NAMALWA (cell line): ENCODE measurements around the gene ADSS2.
"Not testable (repeated sequence)": the region's sequence is repeated elsewhere in the genome, so short reads cannot be mapped to it uniquely, and the experiment has no call there.

Experiments used
- DNase-seq: peaks from one replicate; pipeline ENCODE4 v3.0.0-alpha.2; 2015; ENCODE audit warnings: low spot score

ADSS2 gene

DNA sequence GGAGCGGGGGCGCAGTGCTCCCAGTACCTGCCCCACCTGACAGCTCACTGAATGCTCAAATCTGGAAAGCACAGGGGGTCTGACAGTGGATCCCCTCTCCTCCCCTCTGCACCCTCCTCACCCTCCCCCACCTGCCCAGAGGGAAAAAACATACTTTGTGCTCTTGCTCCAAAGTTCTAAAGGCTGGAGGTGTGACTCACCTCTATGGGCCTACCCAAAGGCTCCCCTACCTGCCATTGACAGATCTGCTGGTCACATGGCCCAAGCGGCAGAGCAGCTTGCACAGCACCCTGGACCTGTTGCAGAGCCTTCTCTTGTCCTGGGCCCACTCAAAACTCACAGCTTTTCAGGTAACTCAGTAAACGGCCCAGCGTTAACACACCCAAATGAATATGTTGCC lies 55.7 kb downstream of the ADSS2 start:
- DNase-seq = no peak

DNA sequence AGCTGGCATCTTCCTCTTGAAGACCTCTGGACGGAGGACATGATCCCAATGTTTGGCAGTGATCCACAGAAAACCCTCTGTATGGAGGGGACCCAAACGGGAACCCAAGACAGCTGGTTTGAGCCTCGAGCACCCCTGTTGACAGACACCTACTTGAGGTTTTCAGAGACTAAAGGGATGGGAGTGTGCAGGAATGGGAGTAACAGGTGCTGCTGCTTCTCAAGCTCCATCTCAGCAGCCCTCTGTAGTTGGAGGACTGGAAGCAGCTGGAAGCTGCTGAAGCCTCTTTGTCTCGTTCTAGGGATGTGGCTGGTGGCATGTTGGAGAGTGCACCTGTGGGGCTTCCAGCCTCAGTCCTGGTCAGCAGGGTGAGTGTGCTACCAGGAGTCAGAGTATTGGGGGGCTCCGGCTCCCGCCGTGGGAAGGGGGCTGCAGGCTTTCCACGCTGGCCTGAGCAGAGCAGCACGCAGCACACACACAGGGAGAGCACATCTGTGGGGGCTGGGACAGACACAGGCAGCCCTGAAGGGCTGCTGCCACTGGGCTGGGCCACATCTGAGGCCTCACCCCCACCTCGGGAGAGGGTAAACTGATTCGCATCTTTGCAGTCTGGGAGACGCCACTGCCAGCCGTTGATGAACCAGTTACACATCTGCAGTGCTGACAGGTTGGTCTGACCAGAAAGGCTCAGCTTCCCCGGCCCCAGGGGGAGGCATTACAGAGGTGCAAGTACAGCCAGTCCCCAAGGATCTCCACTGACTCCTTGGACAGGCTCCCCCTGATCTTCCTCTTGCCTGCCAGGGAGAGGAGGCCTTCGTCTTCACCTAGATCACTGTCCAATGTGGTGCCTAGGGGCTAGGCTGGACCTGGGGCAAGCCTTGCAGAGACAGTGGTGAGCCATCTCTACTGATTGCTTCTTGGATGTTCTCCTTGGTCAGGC lies 56.6 kb downstream of the ADSS2 start:
- DNase-seq = no peak

DNA sequence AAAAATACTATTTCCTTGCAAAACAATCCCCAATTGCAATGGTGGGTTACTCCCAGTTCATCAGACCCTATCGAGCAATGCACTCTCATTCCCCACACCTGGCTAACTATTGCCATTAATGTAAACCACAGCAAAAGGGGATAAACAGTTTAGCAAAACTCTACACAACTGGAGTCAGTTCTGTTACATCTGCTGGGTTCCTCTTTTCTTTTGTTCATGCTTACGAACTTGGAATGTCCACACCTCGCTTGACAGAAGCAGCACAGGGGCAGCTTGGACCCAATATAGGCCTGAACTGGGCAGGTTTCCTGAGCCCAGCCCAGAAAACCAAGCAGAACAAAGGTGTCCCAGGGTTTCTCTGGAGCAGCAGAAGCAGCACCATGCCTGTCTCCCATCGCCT lies 57.4 kb downstream of the ADSS2 start:
- no peak for DNase-seq

DNA sequence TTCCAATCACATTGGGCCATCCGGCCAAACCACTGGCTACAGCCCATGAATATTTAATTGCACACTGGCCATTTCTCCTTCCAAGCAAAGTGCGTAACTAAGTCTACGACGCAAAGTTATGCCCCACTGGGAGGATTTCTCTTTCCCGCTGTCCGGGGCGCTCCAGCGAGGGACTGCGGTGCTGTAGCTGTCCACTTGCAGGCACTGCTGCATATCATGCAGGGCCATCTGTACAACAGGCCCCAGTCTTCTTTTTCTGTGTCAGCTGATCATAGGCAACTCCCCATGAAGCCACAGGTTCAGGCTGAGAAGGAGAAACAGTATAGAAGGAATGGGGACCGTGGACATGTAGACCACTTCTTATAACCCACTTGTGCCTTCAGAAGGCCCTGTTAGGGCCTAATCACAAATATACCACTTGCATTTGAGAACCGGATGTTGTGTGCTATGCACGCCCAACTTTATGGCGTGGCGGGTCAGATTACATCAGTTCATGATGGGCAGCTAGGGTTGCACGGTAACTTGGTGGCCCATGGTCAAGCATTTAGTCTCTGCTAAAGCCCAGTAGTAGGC lies 58.0 kb downstream of the ADSS2 start:
- DNase-seq = no peak

DNA sequence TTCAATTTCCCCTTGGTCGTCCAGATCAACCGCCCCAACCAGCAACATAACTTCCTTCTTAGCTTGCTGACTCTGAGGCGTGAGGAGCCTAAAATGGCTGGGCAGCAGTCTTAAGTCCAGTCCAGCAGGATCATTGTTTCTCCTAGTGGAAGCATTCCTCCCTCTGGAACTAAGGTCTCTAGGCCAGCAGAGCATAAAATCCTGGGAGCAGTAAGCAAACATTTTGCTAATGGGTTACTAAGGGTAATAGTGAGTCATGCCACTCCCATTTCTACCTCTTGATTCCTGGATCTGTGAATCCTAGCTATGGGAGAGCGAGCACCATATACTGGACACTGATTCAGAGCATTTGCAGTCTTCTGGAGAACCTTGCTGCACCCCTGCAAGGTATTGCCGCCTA lies 59.9 kb downstream of the ADSS2 start:
- DNase-seq = no peak

DNA sequence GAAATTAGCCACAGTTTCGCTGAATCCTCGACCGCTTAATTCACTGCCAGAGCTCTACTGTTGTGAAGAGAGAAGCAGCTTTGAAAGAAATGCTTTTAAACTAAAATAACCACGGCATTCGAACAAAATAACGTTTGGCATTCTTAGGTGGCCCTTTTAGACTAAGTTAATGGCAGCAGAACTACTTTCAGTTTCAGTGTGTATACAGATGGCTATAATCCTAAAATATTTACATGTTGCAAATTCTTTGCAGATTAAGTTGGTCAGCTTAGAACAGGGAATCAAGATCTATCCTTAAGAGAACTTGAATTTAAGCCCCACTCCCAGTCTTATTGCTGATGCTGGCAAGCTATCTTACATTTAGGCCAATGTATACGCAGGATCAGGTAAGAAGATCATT lies 62.7 kb downstream of the ADSS2 start:
- no peak for DNase-seq

DNA sequence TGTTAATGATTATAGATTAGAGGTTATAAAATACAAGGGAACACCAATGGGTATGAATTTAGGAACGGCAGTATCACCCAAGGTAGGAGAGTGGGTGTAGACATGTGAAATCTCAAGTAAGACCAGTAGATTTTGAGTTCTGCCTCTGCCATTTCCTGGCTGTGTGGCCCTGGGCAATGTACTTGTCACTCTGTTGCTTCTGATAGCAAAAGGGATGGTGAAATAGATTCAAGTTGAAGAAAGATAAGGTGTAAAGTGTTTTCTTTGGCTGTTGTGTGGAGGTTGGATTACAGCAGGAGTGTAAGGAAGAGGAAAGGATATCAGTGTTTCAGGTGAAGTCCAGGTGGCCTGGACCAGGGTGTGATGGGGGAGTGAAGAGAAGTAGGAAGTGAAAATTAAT lies 64.3 kb downstream of the ADSS2 start:
- no peak for DNase-seq

DNA sequence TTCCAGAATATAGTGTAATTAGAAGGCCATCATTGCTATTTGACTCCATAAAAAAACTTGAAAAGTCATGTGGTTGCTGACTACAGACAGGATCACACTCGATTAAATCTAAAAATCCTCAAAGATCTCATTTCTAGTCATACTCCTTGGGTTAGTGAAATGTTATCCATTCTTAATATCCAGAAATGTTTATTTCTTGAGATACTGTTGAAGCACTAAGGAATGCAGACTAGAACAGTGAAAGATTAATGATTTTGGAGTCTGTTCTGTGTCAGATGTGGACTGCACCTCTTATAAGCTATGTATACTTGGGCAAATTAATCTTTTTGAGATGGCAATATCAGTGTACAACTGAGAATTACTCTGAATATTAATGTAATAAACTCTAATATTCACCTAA lies 65.1 kb downstream of the ADSS2 start:
- no peak for DNase-seq

DNA sequence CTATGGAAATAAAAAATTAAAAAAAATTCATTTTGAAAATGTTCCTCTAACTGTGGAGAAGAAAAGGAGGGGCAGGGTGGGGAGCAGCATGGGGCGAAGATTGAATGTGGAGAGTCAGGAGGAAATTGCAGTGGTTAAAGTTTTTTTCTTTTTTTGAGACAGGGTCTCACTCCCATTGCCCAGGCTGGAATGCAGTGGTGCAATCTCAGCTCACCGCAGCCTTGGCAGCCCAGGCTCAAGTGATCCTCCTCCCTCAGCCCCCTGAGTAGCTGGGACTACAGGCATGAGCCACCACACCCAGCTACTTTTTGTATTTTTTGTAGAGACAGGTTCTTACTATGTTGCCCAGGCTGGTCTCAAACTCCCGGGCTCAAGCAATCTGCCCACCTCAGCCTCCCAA lies 67.6 kb downstream of the ADSS2 start:
- no peak for DNase-seq

DNA sequence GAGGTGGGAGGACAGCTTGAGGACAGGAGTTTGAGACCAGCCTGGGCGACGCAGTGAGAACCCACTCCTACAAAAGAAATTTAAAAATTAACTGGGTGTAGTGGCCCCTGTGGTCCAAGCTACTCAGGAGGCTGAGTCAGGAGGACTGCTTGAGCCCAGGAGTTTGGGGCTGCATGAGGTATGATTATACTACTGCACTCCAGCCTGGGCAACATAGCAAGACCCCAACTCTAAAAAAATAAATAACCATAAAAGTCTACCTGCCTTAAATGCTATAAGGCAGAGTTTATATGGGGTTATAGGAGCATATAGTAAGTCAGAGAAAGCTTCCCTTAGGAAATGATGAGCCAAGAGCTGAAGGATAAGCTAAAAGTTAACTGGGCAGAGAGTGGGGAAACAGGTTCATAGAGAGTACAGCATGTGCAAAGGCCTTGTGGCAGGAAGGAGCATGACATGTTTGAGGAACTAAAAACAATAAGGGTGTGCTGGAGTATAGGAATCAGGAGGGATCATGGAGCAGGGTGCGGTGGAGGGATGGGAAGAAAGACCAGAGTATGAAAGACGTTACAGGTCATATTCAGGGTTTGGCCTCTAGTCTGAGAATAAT lies 68.3 kb downstream of the ADSS2 start:
- no peak for DNase-seq

DNA sequence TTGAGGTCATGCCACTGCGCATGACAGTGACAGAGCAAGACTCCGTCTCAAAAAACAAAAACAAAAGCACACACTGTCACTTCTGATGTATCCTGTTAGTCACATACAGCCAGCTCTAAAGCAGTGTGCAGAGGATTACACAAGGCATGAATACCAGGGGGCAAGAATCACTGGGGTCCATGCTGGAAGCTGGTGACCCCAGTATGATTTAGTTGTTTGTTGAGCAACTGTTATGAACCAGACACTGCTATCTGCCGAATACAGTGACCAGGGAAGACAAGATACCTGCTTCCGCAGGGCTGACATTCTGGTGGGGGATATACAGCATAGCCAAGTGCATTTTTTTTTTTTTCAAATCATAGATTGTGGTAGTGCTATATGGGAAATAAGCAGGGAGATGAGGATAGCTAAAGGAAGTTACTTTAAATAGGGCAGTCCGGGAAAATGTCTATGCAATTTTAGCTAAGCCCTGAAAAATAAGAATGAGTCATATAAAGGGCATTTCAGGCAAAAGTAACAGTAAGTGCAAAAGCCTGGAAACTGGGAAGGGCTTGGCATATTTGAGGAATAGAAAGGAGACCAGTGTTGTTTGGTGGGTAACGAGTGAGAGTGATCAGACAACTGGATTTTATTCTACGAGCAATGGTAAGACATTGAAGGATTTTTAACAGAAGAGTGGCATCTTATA lies 69.7 kb downstream of the ADSS2 start:
- no peak for DNase-seq

DNA sequence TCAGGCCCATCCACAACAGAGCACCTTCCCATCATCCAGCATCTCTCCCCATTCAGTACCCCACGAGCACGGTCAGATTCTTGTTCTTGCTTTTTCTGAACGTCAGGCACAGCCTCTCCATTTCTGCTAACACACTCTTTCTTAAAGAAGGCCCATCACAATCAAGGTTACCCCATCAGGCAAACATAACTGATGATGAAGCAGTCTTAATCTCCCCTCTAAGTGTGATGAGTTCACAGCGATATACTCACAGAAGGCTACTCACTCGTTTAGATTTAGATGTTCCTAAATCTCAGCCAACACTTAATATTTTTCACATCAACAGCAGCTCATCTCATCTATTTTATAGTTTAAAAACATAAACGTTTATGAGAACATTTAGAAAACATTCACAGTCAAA lies 75.6 kb downstream of the ADSS2 start:
- no peak for DNase-seq

DNA sequence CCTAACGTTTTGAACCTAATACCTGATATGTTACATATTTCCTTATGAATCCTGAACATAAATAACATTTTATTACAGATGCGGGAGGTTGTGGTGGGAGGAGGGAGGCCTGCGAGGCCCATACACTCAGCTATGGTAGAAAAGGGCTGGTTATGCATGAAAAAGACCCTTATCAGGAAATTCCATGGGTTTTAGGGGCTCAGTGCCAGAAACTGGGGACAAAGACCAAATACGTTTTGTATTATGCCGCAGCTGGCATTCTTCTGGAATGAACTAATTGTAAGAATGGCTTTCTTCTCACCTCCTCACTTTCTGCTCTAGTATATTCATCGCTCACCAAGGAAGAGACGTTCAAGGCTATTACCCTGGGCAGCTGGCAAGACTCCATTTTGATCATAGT lies 76.7 kb downstream of the ADSS2 start:
- DNase-seq = no peak

DNA sequence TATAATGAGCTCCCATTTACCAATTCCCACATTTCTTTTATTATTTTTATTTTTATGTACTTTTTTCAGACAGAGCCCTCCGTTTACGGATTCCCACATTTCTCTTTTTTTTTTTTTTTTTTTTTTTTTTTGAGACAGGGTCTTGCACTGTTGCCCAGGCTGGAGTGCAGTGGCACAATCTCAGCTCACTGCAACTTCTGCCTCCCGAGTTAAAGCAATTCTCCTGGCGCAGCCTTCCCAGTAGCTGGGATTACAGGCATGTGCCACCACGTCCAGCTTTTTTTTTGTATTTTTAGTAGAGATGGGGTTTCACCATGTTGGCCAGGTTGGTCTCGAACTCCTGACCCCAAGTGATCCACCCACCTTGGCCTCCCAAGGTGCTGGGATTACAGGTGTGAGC lies 77.2 kb downstream of the ADSS2 start:
- DNase-seq = not testable (repeated sequence)

DNA sequence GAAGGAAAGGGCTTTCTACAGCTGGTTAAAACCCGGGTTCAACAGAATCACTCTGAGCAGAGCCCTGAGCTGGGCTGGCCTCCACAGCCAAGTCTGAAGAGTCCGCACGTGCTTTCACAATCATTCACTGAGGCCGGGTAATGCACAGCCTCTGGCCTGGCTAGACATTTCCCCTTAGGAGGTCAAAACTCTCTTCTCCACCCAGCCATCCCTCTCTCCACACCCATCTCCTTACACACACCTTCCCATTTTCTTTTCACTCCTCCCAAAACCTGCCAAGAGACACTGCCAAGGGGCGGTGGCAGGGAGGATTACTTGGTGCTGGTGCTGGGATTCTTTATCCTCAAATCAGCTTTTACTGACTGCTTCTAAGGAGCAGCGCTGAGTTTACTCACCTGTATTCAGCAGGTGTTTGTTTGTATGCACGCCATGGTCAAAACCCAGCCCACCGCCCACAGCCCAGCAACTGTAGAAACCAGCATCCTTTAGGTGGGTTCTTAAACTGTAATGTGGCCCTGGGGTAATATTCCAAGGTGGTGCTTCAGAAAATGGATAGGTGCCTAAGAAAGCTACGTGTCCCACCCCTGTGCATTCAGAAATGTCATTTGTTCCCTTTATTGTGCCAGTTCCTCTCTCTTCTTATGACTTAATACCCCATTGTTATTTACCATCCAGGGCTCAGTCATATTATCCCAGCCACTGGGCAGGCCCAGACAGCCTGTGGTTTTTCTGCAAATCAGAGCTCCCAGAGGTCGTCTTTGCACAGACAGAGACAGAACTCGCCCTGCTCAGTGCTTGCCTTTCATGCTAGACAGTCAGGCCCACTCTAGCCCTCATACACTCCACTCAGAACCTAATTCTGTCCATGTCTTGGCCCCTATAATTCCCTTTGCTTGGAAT lies 80.2 kb downstream of the ADSS2 start:
- DNase-seq = no peak

DNA sequence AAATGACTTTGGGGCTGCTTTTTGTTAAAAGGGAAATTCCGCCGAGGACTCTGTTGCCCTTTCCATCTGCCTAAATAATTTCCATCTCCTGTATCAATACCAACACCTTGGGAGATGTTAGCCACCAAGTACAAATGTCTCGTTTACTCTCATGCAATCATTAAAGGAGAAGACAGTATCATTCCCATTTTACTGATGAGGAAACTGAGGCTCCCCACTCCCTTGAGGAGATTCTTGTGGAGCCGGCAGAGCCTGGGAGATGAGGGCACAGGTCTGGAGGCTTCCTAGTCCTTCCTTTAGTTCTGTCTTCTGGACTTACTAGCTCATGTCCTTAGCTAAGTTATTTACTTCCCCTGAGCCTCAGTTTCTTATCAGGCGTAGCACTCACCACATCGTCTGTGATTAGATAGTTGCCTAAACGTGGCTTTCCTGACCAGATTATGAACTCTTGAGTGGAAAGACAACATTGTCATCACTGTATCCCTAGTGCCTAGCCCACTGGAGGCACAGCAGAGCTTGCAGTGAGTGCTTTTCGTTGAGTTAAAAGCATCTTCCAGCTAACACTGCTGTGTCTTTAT lies 81.6 kb downstream of the ADSS2 start:
- no peak for DNase-seq

DNA sequence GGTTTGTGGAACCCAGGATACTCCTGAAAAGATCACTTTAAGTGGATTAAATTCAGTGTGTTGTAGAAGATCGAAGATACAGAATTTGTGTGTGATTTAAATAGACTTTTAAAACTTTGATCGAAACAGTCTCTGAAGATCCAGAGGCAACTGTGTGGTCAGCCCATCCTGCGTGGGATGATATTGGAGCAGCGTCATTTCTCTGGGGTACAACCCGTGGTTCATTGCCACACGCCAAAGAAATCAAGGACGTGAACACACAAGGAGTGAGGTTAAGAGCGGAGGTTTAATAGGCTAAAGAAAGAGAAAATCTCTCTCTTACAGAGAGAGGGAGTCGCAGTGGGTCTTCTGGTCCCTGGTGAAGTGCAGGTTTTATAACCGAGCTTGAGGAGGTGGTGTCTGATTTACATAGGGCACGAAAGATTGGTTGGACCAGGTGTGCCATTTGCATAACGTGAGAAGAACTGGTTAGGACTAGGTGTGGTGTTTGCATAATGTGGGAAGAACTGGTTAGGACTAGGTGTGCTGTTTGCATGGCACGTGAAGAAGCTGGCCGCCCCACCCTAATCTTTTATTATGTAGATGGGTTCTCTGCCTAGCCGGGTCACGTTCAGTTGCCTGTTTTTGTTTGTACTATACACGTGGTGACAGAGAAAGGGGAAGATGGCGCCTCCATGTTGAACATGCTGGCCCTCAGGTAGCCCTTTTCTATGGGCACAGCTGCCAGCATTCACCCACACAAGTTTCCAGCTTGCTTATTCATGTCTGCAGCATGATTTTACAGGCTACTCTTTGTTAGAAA lies 82.3 kb downstream of the ADSS2 start:
- no peak for DNase-seq

DNA sequence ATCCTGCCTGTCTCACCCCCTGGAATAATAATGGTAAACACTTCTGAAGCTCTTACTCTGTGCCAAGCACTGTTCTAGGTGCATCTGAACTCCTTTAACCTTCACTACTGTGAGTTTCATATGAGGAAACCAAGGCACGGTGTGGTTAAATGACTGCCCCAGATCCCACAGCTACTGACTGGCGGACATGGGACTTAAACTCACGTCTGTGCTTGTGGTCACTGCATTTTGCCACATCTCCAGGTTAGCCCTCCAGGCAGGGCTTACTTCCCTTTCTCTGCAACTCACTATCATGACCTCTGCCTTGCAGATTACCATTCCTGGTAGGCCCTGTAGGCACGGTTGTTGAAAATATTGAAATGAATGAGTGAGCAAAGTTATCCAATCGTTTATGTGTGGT lies 83.4 kb downstream of the ADSS2 start:
- no peak for DNase-seq

DNA sequence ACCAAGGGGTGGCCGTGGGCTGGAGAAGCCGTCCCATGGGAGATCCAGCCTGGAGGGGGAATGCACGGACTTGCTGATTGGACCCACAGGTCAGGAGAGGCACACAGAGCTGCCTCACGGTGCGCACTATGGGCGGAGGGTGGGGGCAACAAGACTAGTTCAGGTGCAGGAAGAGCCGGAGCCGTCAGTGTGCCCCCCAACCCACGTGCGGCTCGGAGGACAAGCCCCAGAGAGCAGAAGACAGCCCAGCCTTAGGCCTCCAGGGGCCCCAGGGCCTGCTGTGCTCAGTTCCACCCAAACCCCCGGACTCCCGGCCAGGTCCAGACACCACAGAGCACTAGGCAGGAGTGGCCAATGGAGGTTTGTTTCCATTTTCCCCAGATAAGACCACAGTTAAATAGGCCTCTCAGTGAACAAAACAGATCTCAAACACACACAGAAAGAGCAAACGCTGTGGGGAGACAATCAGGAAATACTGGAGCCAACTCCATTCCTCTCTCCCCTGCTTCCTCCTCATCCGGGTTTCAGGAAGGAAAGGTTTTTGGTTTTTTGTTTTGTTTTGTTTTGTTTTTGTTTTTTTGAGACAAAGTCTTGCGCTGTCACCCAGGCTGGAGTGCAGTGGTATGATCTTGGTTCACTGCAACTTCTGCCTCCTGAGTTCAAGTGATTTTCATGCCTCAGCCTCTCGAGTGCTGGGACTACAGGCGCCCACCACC lies 84.2 kb downstream of the ADSS2 start:
- DNase-seq = no peak

DNA sequence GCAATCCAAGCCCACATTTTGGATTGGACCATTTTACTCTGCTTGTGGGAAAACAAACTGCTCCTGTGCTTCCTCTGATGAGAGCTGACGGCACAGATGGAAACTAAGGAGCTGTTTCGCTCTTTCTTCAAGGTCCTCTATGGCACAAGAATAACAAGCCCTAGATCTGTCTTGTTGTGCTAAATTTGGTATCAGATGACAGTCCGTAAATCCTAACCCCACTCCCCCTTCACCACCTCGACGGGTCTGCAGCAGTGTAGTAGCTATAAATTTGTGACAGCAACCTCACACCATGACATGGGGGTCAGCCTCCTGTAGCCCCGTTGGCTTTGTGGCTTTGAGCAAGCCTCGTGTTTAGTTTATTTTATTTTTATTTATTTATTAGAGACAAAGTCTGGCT lies 85.9 kb downstream of the ADSS2 start:
- DNase-seq = no peak
